GM19043 (cell line): ENCODE data around the gene RAB6C.
"Not testable (repeated sequence)": the region's sequence is repeated elsewhere in the genome, so short reads cannot be mapped to it uniquely, and the experiment has no call there.

Experiments
- ATAC-seq: cut with Tn5 transposase; IDR thresholded peaks from one replicate; pipeline ENCODE4 v1.9.1; 2021; ENCODE audit warnings: low read depth; ENCODE audit not compliant: unreplicated experiment

RAB6C gene

GRCh38 chr2:129979629-129980155 is at the start of gene RAB6C:
TSS of gene RAB6C (plus strand) at chr2:129979666. CDS start at chr2:129980116, 450 bp downstream.
- ATAC-seq: not testable (repeated sequence)

- no peak for ATAC-seq
These were observed 49.0 kb upstream of the RAB6C start for GRCh38 chr2:129930451-129930850.

- not testable (repeated sequence) for ATAC-seq
These were observed 46.1 kb upstream of the RAB6C start for GRCh38 chr2:129933387-129933786.

GRCh38 chr2:129934044-129934822 is 45.2 kb upstream of the RAB6C start:
- ATAC-seq: no peak

- no peak for ATAC-seq
These were observed 44.3 kb upstream of the RAB6C start for GRCh38 chr2:129935118-129935517.

- no peak for ATAC-seq
These were observed 43.0 kb upstream of the RAB6C start for GRCh38 chr2:129936334-129936934.

GRCh38 chr2:129938850-129939471 is 40.5 kb upstream of the RAB6C start:
- not testable (repeated sequence) for ATAC-seq

- not testable (repeated sequence) for ATAC-seq
These were observed 36.0 kb upstream of the RAB6C start for GRCh38 chr2:129943456-129943855.

- no peak for ATAC-seq
These were observed 33.9 kb upstream of the RAB6C start for GRCh38 chr2:129945557-129945956.

- not testable (repeated sequence) for ATAC-seq
These were observed 31.8 kb upstream of the RAB6C start for GRCh38 chr2:129947712-129948111.

GRCh38 chr2:129956171-129956570 is 23.3 kb upstream of the RAB6C start:
- not testable (repeated sequence) for ATAC-seq

- no peak for ATAC-seq
These were observed 21.6 kb upstream of the RAB6C start for GRCh38 chr2:129957891-129958290.

GRCh38 chr2:129958736-129959135 is 20.7 kb upstream of the RAB6C start:
- not testable (repeated sequence) for ATAC-seq

- ATAC-seq: not testable (repeated sequence)
These were observed 10.9 kb upstream of the RAB6C start for GRCh38 chr2:129968605-129969004.

- no peak for ATAC-seq
These were observed 4.3 kb upstream of the RAB6C start for GRCh38 chr2:129975016-129975774.

GRCh38 chr2:129976969-129977368 is 2.5 kb upstream of the RAB6C start:
- not testable (repeated sequence) for ATAC-seq

- no peak for ATAC-seq
These were observed 1.5 kb upstream of the RAB6C start for GRCh38 chr2:129977986-129978385.

GRCh38 chr2:129980246-129980645 is 780 bp downstream of the RAB6C start:
- not testable (repeated sequence) for ATAC-seq

GRCh38 chr2:129981689-129982088 is 2.2 kb downstream of the RAB6C start:
- ATAC-seq: not testable (repeated sequence)

GRCh38 chr2:129984426-129984825 is 5.0 kb downstream of the RAB6C start:
- ATAC-seq: no peak
